GM12892 (cell line): ENCODE measurements around the gene CRYBG3.

ENCODE experiments used
- POLR2A ChIP-seq: IDR thresholded peaks from 2 replicates; pipeline ENCODE4 v1.6.1; 2011; ENCODE audit warnings: low read depth, low read length, control low read depth
- TAF1 ChIP-seq: IDR thresholded peaks from 2 replicates; pipeline ENCODE4 v1.6.1; 2011; ENCODE audit warnings: low read depth, mild to moderate bottlenecking, control low read depth, low read length, borderline replicate concordance

DNA sequence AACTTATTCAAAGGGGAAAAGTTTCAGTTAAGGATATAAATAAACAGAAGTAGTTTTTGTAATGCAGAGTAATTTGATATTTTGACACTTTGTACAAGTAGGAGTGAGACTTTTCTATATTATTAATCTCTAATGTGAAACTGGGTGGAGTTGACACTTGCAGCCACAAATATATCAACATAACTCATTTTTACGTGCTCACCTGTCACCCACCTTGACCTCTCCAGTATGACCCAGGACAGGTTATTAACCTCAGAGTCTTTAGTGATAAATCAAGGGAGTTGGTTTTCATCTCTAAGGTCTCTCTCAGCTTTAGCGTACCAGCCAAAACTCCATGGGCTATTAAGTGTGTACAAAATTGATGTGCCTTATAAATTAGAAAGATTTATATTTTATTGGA lies 7.4 kb downstream of the CRYBG3 start:
- TF ChIP-seq POLR2A (no peak), TAF1 (no peak)
